ENCODE results near the gene TFB2M. TPM values are rescaled to one million over a fixed set of nuclear protein-coding genes. Genes with fewer than 3 reads are reported as not detected.

The TFB2M gene
- total RNA-seq, 5 donors from 2014 or later (not counting 1 experiment from before 2014, with no cell fraction given), result 8.5 to 11.8 (median 10.1) TPM

GRCh38 chr1:246518456-246519205, 47.4 kb downstream of the TFB2M start:
- no peaks in the 10 kb centered on the region for H3K27me3 Mint-ChIP-seq
- H3K27me3 ChIP-seq (replicated peaks in 1 of 2; ENCODE audit: control insufficient read depth in 2 of 2, extremely low read depth in 1 of 2, insufficient read depth in 2 of 2, low read length in 1 of 2), result peaks cover 0 to 13% of the 10 kb centered on the region in 2 experiments
- H3K27ac ChIP-seq (ENCODE audit: low read length), result no peak overlapping the region
- H3K4me3 ChIP-seq (ENCODE audit: control insufficient read depth in 1 of 2, extremely low read depth in 1 of 2, low read length in 1 of 2), result no peak overlapping the region
- H3K27ac Mint-ChIP-seq, result no peak overlapping the region
- CTCF ChIA-PET, result no interaction called here
- no peak overlapping the region for H3K4me3 Mint-ChIP-seq
- H3K4me1 Mint-ChIP-seq, result peaks cover 0 to 5% (median 4%) of the 10 kb centered on the region in 3 donors
- no peaks in the 10 kb centered on the region for H3K4me1 ChIP-seq (ENCODE audit: control insufficient read depth in 1 of 2, extremely low read depth in 1 of 2, insufficient read depth in 2 of 2, low read length in 2 of 2)
- peaks cover 0 to 16% (median 11%) of the 10 kb centered on the region in 3 donors for H3K9me3 Mint-ChIP-seq
- POLR2A ChIA-PET, result no interaction called here
- no peaks in the 10 kb centered on the region for H3K36me3 Mint-ChIP-seq
- DNase-seq (no peak), ATAC-seq (replicated peaks in 1 of 4) (no peak)
- H3K36me3 ChIP-seq (ENCODE audit: control insufficient read depth in 2 of 2, extremely low read depth in 1 of 2, insufficient read depth in 1 of 2, low read length in 1 of 2), result no peaks in the 10 kb centered on the region
- no peaks in the 10 kb centered on the region for H3K9me3 ChIP-seq
- 83% methylated on average over 17 of the region's 17 CpGs for WGBS (ENCODE audit: insufficient coverage)

- Mint-ChIP-seq H3K9me3 (peaks cover 0 to 16% (median 11%) of the 10 kb centered on the region in 3 donors), H3K27me3 (no peaks in the 10 kb centered on the region), H3K36me3 (no peaks in the 10 kb centered on the region), H3K4me3 (no peak overlapping the region), H3K4me1 (peaks cover 0 to 5% (median 4%) of the 10 kb centered on the region in 3 donors), H3K27ac (no peak overlapping the region)
- Histone ChIP-seq H3K36me3 (ENCODE audit: control insufficient read depth in 2 of 2, extremely low read depth in 1 of 2, insufficient read depth in 1 of 2, low read length in 1 of 2) (no peaks in the 10 kb centered on the region), H3K27me3 (replicated peaks in 1 of 2; ENCODE audit: control insufficient read depth in 2 of 2, extremely low read depth in 1 of 2, insufficient read depth in 2 of 2, low read length in 1 of 2) (peaks cover 0 to 13% of the 10 kb centered on the region in 2 experiments), H3K27ac (ENCODE audit: low read length) (no peak overlapping the region), H3K4me3 (ENCODE audit: control insufficient read depth in 1 of 2, extremely low read depth in 1 of 2, low read length in 1 of 2) (no peak overlapping the region), H3K9me3 (no peaks in the 10 kb centered on the region), H3K4me1 (ENCODE audit: control insufficient read depth in 1 of 2, extremely low read depth in 1 of 2, insufficient read depth in 2 of 2, low read length in 2 of 2) (no peaks in the 10 kb centered on the region)
- 84% methylated on average over 7 of the region's 7 CpGs for WGBS (ENCODE audit: insufficient coverage)
- ATAC-seq (replicated peaks in 1 of 4) (no peak), DNase-seq (no peak)
- CTCF ChIA-PET, result no interaction called here
- POLR2A ChIA-PET, result no interaction called here
Observed at GRCh38 chr1:246517391-246517790, 48.7 kb downstream of the TFB2M start.

- no peak overlapping the region for H3K4me3 Mint-ChIP-seq
- H3K27me3 ChIP-seq (replicated peaks in 1 of 2; ENCODE audit: control insufficient read depth in 2 of 2, extremely low read depth in 1 of 2, insufficient read depth in 2 of 2, low read length in 1 of 2), result peaks cover 0 to 13% of the 10 kb centered on the region in 2 experiments
- POLR2A ChIA-PET, result no interaction called here
- no peak overlapping the region for H3K4me3 ChIP-seq (ENCODE audit: control insufficient read depth in 1 of 2, extremely low read depth in 1 of 2, low read length in 1 of 2)
- peaks cover 0 to 16% (median 11%) of the 10 kb centered on the region in 3 donors for H3K9me3 Mint-ChIP-seq
- no peaks in the 10 kb centered on the region for H3K36me3 Mint-ChIP-seq
- no peaks in the 10 kb centered on the region for H3K27me3 Mint-ChIP-seq
- no peak overlapping the region for H3K27ac Mint-ChIP-seq
- H3K4me1 ChIP-seq (ENCODE audit: control insufficient read depth in 1 of 2, extremely low read depth in 1 of 2, insufficient read depth in 2 of 2, low read length in 2 of 2), result no peaks in the 10 kb centered on the region
- CTCF ChIA-PET, result no interaction called here
- 95% methylated on average over 7 of the region's 10 CpGs for WGBS (ENCODE audit: insufficient coverage)
- H3K9me3 ChIP-seq, result no peaks in the 10 kb centered on the region
- H3K36me3 ChIP-seq (ENCODE audit: control insufficient read depth in 2 of 2, extremely low read depth in 1 of 2, insufficient read depth in 1 of 2, low read length in 1 of 2), result no peaks in the 10 kb centered on the region
- ATAC-seq (replicated peaks in 1 of 4), result no peak
- no peak for DNase-seq
- peaks cover 0 to 5% (median 4%) of the 10 kb centered on the region in 3 donors for H3K4me1 Mint-ChIP-seq
- H3K27ac ChIP-seq (ENCODE audit: low read length), result no peak overlapping the region
Observed at GRCh38 chr1:246516126-246516525, 49.9 kb downstream of the TFB2M start.

GRCh38 chr1:246515390-246516005, 50.6 kb downstream of the TFB2M start:
- Histone ChIP-seq H3K36me3 (ENCODE audit: control insufficient read depth in 2 of 2, extremely low read depth in 1 of 2, insufficient read depth in 1 of 2, low read length in 1 of 2) (no peaks in the 10 kb centered on the region), H3K9me3 (no peaks in the 10 kb centered on the region), H3K4me3 (ENCODE audit: control insufficient read depth in 1 of 2, extremely low read depth in 1 of 2, low read length in 1 of 2) (no peak overlapping the region), H3K27ac (ENCODE audit: low read length) (no peak overlapping the region), H3K4me1 (ENCODE audit: control insufficient read depth in 1 of 2, extremely low read depth in 1 of 2, insufficient read depth in 2 of 2, low read length in 2 of 2) (no peaks in the 10 kb centered on the region), H3K27me3 (replicated peaks in 1 of 2; ENCODE audit: control insufficient read depth in 2 of 2, extremely low read depth in 1 of 2, insufficient read depth in 2 of 2, low read length in 1 of 2) (peaks cover 0 to 13% of the 10 kb centered on the region in 2 experiments)
- POLR2A ChIA-PET, result no interaction called here
- CTCF ChIA-PET, result no interaction called here
- ATAC-seq (replicated peaks in 1 of 4), result no peak
- Mint-ChIP-seq H3K4me1 (peaks cover 0 to 5% (median 4%) of the 10 kb centered on the region in 3 donors), H3K27ac (no peak overlapping the region), H3K27me3 (no peaks in the 10 kb centered on the region), H3K36me3 (no peaks in the 10 kb centered on the region), H3K9me3 (peaks cover 0 to 16% (median 11%) of the 10 kb centered on the region in 3 donors), H3K4me3 (no peak overlapping the region)
- no peak for DNase-seq
- WGBS (ENCODE audit: insufficient coverage), result no CpG with 5 or more reads among the region's 3 CpGs

- ChIA-PET CTCF (no interaction called here), POLR2A (no interaction called here)
- WGBS (ENCODE audit: insufficient coverage), result 96% methylated on average over 7 of the region's 7 CpGs
- Histone ChIP-seq H3K4me1 (ENCODE audit: control insufficient read depth in 1 of 2, extremely low read depth in 1 of 2, insufficient read depth in 2 of 2, low read length in 2 of 2) (no peaks in the 10 kb centered on the region), H3K27ac (ENCODE audit: low read length) (no peak overlapping the region), H3K9me3 (no peaks in the 10 kb centered on the region), H3K27me3 (replicated peaks in 1 of 2; ENCODE audit: control insufficient read depth in 2 of 2, extremely low read depth in 1 of 2, insufficient read depth in 2 of 2, low read length in 1 of 2) (peaks cover 0 to 8% of the 10 kb centered on the region in 2 experiments), H3K4me3 (ENCODE audit: control insufficient read depth in 1 of 2, extremely low read depth in 1 of 2, low read length in 1 of 2) (no peak overlapping the region), H3K36me3 (ENCODE audit: control insufficient read depth in 2 of 2, extremely low read depth in 1 of 2, insufficient read depth in 1 of 2, low read length in 1 of 2) (no peaks in the 10 kb centered on the region)
- Mint-ChIP-seq H3K36me3 (no peaks in the 10 kb centered on the region), H3K27ac (no peak overlapping the region), H3K4me3 (no peak overlapping the region), H3K27me3 (no peaks in the 10 kb centered on the region), H3K4me1 (peaks cover 0 to 5% (median 4%) of the 10 kb centered on the region in 3 donors), H3K9me3 (peaks cover 0 to 16% (median 11%) of the 10 kb centered on the region in 3 donors)
- no peak for ATAC-seq (replicated peaks in 1 of 4)
- no peak for DNase-seq
Observed at GRCh38 chr1:246513619-246514343, 52.3 kb downstream of the TFB2M start.

GRCh38 chr1:246513041-246513440, 53.0 kb downstream of the TFB2M start:
- Histone ChIP-seq H3K4me3 (ENCODE audit: control insufficient read depth in 1 of 2, extremely low read depth in 1 of 2, low read length in 1 of 2) (no peak overlapping the region), H3K27me3 (replicated peaks in 1 of 2; ENCODE audit: control insufficient read depth in 2 of 2, extremely low read depth in 1 of 2, insufficient read depth in 2 of 2, low read length in 1 of 2) (peaks cover 0 to 3% of the 10 kb centered on the region in 2 experiments), H3K9me3 (no peaks in the 10 kb centered on the region), H3K4me1 (ENCODE audit: control insufficient read depth in 1 of 2, extremely low read depth in 1 of 2, insufficient read depth in 2 of 2, low read length in 2 of 2) (peaks cover 0 to under 1% of the 10 kb centered on the region in 2 experiments), H3K27ac (ENCODE audit: low read length) (no peak overlapping the region), H3K36me3 (ENCODE audit: control insufficient read depth in 2 of 2, extremely low read depth in 1 of 2, insufficient read depth in 1 of 2, low read length in 1 of 2) (no peaks in the 10 kb centered on the region)
- Mint-ChIP-seq H3K36me3 (no peaks in the 10 kb centered on the region), H3K27me3 (no peaks in the 10 kb centered on the region), H3K9me3 (peaks cover 0 to 16% (median 11%) of the 10 kb centered on the region in 3 donors), H3K27ac (no peak overlapping the region), H3K4me1 (peaks cover 2 to 5% (median 4%) of the 10 kb centered on the region in 3 donors), H3K4me3 (no peak overlapping the region)
- ChIA-PET POLR2A (no interaction called here), CTCF (no interaction called here)
- ATAC-seq (replicated peaks in 1 of 4), result no peak
- WGBS (ENCODE audit: insufficient coverage), result 100% methylated on average over 1 of the region's 5 CpGs
- DNase-seq, result no peak
